GM12872 (cell line): ENCODE results near the gene SH3BP5.

Experiments
- CTCF ChIP-seq: IDR thresholded peaks from 3 replicates; pipeline ENCODE4 v1.5.1; 2011; ENCODE audit warnings: low read depth, mild to moderate bottlenecking, low read length, moderate library complexity; ENCODE audit not compliant: insufficient read depth

The SH3BP5 gene

DNA sequence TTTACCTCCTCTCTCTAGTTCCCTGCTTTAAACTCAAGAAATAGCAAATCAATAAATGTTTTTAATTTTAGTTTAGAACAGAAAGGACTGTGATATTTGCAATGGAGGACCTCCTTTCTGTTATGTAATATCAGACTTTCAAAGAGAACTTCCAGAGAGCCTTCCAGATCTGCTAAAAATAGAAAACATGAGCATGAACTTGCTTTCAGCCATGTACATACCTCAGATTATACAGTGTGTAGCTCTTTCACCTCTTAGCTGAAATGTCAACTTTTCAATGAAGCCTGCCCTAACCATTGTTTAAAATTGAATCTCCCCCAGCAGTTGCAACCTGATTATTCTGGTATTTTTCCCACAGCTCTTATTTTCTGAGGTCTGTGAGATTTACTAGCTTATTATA is 113.7 kb downstream of the SH3BP5 start:
- TF ChIP-seq CTCF: no peak

GRCh38 chr3:15217841-15218267 is 114.5 kb downstream of the SH3BP5 start:
- TF ChIP-seq CTCF: no peak

- no peak for TF ChIP-seq CTCF
Observed at GRCh38 chr3:15217011-15217671, 115.2 kb downstream of the SH3BP5 start.

- no peak for TF ChIP-seq CTCF
Observed at GRCh38 chr3:15216501-15216900, 115.9 kb downstream of the SH3BP5 start.

DNA sequence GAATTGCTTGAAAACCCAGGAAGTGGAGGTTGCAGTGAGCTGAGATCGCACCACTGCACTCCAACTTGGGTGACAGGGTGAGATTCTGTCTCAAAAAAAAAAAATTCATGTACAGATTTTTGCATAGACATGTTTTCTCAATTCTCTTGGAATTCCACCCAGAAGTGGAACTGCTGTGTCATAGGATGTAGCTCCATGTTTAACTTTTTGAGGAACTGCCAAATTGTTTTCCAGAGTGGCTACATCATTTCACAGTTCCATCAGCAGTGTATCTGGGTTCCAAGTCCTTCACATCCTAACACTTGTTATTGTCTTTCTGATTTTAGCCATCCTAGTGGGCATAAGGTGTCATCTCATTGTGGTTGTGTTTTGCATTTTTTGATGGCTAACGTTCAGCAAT is 116.4 kb downstream of the SH3BP5 start:
- no peak for TF ChIP-seq CTCF

GRCh38 chr3:15214758-15215157 is 117.6 kb downstream of the SH3BP5 start:
- TF ChIP-seq CTCF: no peak

- TF ChIP-seq CTCF: no peak
Observed at GRCh38 chr3:15211937-15212336, 120.4 kb downstream of the SH3BP5 start.
